ENCODE data around the gene ZNF366.

Gene ZNF366

DNA sequence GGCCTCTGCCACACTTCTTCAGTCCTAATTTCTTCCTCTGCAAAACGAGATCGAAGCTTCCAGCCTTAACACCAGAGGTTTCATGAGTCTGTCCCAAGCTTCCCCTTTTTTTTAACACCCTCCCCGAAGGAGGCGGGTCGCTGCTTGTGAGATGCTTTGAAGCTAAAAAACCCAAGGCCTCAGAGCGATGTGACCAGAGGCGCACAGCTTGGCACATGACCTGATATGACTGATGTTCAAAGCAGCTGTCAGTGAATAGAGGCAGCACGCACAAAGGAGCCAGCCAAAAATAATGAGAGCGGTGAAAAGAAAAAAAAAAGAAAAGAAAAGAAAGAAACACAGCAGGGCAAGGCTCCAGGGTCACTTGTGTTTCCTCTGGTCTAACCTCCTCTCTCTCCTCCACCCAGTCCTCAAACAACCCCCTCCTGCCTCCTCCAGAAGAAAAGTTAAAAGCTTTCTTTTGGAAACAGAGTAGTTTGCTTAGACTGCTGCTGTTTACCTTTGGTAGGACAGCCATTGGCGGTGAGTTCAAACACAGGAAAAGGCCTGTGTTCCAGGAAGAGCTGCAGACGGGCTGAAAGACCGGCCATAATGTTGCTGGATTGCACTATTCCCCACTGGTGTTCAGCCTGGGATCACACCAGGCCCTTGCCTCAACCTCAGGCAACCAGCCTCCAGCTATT lies 10.9 kb upstream of the ZNF366 start:
- DNase-seq (ENCODE audit: low spot score), result no peak

DNA sequence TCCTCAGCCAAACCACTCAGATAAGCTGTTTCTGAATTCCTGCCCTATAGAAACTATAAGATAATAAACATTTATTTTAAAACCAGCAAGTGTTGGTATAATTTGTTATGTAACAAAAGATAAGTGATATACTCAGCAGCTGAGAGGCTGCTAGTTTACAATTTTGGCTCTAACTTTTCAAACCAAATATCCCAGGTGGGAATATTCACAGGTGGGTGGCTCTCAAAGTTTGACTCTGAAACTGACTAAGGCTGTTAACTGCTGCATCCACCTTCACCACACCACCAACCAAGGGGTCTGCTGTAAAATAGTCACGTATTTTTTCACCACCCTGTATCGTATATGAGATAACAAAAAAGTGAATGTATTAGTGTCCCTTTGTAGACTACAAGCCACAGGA lies 9.7 kb upstream of the ZNF366 start:
- no peak for DNase-seq (ENCODE audit: low spot score)

DNA sequence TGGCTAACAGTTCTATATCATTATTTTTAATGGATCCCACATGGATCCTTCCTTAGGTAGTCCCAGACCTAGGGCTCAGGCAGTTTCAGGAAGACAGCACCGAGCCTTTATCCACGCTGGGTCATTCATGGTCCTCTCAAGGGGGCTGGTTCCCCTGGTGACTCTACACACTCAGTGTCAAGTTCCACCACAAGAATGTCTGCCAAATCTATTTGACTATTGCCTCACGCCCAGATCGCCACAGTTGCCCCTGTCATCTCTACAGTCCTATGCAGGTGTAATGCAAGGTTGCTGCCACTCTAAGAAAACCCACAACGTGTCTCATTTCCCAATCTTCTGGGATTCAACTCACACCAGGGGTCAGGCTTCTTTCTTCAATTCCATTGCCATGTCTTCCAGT lies 8.0 kb upstream of the ZNF366 start:
- DNase-seq (ENCODE audit: low spot score), result no peak

- DNase-seq (ENCODE audit: low spot score), result no peak
Measured at GRCh38 chr5:72512593-72512860, 5.3 kb upstream of the ZNF366 start.

DNA sequence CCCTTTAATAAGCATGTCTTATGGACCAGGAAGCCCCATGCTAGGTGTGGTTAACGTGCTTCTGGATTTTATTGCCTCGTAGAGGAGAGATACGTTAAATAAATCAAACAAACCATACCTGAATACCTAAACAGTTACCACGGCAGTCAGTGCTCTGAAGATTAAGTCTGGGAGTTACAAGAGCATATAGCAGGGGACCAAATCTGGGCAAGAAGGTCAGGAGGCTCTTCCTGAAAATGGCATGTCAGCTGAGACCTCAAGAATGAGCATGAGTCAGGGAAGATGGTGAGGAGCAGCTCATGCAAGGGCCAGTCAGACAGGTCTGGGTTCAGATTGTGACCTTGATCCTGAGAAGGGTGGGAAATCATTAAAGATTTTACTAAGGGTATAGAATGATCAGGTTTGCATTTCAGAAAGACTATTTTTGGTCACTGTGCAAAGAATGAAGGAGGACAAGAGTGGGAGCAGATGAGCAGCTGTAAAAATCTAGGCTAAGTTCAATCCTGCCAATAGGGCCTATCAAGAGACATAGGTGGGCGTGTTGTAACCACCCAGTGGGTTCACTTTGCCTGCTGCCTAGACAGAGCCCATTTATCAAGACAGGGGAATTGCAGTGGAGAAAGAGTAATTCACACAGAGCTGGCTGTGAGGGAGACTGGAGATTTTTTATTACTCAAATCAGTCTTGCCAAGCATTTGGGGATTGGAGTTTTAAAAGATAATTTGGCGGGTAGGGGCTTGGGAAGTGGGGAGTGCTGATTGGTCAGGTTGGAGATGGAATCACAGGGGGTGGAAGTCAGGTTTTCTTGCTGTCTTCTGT lies 4.8 kb upstream of the ZNF366 start:
- no peak for DNase-seq (ENCODE audit: low spot score)

DNA sequence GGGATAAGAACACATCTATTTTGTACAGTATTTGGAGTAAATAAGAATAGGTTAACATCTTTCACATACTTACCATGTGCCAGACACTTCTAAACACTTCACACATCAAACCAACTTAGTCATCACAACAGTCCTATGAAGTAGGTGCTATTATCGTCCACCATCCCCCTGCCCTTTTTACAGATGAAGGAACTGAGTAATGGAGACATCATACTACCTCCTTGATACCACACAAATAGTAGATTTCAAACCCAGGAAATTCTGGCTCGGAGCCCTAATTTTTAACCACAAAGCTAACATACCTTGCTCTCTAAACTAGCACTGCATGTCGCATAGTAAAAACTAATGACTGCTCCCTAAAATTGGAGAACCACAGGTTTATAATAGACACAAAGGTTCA lies 4.2 kb upstream of the ZNF366 start:
- DNase-seq (ENCODE audit: low spot score), result no peak

GRCh38 chr5:72510610-72511181 lies 3.5 kb upstream of the ZNF366 start:
- DNase-seq (ENCODE audit: low spot score), result no peak

- no peak for DNase-seq (ENCODE audit: low spot score)
Measured at GRCh38 chr5:72509401-72509800, 2.2 kb upstream of the ZNF366 start.

GRCh38 chr5:72508241-72509170 lies 1.3 kb upstream of the ZNF366 start:
- DNase-seq (ENCODE audit: low spot score), result no peak

DNA sequence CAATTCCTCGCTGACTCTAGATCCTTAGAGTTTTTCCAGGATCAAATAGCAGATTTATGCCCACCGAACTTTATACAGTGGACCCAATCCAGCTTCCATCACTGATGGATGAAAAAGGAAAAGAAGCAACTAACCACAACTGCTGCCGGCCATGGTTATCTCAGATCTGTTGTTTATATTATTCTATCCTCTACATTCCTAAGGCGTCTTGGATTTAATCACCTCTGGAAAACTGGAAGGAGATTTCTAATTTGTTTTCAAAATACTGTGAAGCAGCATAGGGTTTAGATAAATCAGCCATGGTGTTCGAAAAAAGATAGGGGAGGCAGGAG lies 663 bp upstream of the ZNF366 start:
- no peak for DNase-seq (ENCODE audit: low spot score)

- no peak for DNase-seq (ENCODE audit: low spot score)
Measured at GRCh38 chr5:72506158-72506549, 1.1 kb downstream of the ZNF366 start.

- DNase-seq (ENCODE audit: low spot score), result no peak
Measured at GRCh38 chr5:72505539-72506157, 1.6 kb downstream of the ZNF366 start.

DNA sequence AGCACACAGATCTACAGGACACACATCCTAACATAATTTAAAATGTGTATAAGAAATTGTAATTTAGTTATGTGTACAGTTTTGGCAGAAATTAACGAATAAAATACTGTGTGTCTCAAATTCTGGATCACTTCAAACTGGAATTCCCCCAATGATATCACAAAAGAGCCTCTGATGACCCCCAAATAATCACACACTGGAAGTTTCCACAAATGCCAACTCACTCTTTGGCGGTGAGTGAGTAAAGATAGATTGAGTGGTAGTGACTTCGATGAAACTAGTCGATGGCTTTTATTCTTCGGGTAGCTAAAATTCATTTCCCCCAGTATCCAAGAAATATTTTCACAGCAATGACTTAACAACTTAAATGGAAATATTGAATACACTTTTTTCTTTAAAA lies 2.2 kb downstream of the ZNF366 start:
- DNase-seq (ENCODE audit: low spot score), result no peak

DNA sequence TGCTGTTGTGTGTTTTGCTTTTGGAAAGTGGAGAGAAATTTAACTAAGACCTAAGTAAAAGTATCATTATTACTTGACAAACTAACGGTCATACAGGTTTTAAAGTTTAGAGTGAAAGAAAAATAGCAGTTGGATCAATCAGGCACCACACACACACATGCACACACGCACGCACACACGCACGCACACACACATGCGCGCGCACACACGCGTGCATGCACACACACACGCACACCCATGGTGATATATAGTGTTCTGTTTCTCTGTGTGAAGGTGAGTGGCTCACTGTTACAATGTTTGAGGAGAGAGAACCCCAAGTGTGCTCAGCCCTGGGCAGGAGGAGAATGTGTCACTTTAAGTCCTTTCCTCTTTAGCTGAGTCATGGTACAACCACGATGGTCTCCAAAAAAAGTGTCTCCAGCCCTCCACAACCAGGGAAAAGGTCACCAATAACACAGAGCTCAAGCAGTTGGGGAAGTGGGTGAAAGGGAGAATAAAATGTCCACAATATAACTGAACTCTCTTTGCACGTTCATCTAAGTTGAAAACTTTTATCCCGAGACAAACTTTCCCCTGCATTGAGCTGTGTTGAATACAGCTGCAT lies 3.2 kb downstream of the ZNF366 start:
- DNase-seq (ENCODE audit: low spot score), result no peak

- no peak for DNase-seq (ENCODE audit: low spot score)
Measured at GRCh38 chr5:72501488-72501887, 5.7 kb downstream of the ZNF366 start.

GRCh38 chr5:72499730-72500129 lies 7.5 kb downstream of the ZNF366 start:
- no peak for DNase-seq (ENCODE audit: low spot score)

DNA sequence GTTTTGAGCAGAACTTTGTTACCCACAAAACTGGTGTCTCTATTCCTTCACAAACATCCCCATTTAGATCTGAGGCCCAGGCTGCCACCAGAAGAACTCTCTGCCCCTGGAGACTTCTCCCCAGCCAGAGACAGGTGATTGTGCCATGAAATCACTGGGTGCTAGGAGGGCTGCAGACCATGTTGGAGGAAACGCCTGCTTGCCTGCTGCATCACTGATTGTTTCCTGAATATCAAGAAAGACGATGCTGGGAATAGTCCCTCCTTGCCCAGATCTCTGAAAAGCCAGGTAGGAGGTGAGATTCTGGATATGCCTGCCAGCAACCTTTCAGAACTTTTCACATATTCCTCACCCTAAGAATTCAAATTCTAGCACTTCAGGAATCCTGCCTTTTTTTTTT lies 8.1 kb downstream of the ZNF366 start:
- no peak for DNase-seq (ENCODE audit: low spot score)

DNA sequence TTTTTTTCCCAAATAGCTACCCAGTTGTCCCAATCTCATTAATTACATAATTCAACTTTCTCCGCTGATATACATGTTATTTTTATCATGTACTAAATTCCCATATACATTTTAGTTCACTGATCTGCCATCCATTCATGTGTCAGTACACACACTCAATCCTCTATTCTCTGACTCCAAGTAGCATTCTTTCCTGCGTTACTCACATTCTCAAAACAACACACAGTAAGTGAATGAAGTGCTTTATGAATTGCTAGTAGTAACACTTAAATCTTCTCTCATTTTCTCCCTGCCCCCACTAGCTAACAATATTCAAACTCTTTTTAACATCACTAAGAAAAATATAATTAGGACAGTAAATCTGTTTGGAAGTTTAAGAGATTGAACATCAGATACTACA lies 8.9 kb downstream of the ZNF366 start:
- DNase-seq (ENCODE audit: low spot score), result no peak

DNA sequence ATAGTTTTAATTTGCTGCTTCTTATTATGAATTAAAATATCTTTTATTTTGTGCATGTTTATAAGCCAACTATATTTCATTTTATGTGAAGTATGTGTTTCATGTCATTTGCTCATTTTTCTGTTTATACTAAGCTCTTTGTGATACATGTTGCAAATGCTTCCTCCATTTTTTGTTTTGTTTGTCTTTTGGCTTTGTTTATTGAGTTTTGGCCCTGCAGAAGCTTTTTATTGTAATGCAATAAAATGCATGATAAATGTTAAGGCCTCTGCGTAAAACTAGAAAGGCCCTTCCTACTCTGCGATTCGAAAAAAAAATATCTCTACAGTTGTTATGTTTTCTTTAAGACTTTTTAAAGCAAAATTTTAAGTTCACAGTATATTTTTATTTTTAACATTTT lies 9.4 kb downstream of the ZNF366 start:
- no peak for DNase-seq (ENCODE audit: low spot score)

DNA sequence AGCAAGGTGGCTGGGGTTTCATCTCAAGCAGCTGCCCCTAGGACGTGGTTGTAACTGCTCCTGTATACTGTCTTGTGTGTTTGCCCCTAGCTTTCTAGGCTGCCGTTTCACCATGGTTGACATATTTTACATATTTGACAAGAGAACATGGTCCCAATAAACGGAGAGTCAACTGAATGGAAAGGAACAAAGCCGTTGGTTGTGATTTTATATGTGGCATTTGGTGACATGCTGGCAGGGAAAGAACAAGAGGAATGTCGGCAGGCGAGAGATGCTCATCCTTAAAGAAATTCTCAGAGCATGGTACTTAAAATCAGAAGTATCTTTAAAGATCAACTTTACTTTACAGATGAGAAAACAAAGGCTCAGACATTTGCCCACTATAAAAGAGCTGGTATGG lies 11.8 kb downstream of the ZNF366 start:
- DNase-seq (ENCODE audit: low spot score), result no peak

DNA sequence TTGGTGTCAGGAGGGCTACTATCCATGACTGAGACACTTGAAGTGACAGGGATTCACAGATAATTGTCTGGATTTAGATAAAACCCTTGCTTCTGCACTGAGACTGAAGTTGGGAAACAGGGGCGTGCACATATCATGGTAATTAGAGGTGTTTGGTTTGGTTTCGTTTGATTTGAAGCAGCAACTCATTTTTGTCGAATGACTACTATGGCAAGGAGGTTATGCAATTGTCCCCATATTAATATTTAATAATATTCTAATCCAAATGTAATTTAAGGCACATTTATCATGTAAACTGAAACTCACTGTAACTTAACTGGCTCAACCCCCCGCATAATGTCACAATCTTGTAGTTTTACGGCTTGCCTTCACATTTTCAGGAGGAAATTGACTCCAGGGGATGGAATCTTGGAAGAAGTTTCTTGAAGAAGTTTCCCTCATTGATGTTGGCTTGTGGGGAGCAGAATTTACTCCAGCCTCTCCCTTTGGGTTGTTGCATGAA lies 12.5 kb downstream of the ZNF366 start:
- DNase-seq (ENCODE audit: low spot score), result no peak

- DNase-seq (ENCODE audit: low spot score), result no peak
Measured at GRCh38 chr5:72489536-72489935, 17.7 kb downstream of the ZNF366 start.

Measured in SW480 (cell line).